ENCODE data around the gene HSFX3.

HSFX3 gene

GRCh38 chrX:149515954-149516602 is 33.6 kb downstream of the HSFX3 start:
- Histone ChIP-seq H3K4me2 (ENCODE audit: low read depth, low read length, poor library complexity, severe bottlenecking) (no peak overlapping the region), H3K9me3 (ENCODE audit: insufficient read depth, low read depth, low read length) (no peaks in the 10 kb centered on the region), H2AFZ (ENCODE audit: low read length) (no peak overlapping the region), H3K9ac (ENCODE audit: low read depth, low read length, poor library complexity, severe bottlenecking) (no peak overlapping the region), H3K4me3 (ENCODE audit: low read length, poor library complexity, severe bottlenecking) (no peak overlapping the region), H3F3A (ENCODE audit: low read depth) (no peaks in the 10 kb centered on the region), H3K4me1 (ENCODE audit: insufficient read depth, low read length, poor library complexity, severe bottlenecking) (peaks cover 48% of the 10 kb centered on the region), H3K36me3 (ENCODE audit: insufficient read depth, low read length) (no peaks in the 10 kb centered on the region), H3K79me2 (ENCODE audit: insufficient read depth, low read length) (no peaks in the 10 kb centered on the region), H4K20me1 (ENCODE audit: insufficient read depth, low read length, poor library complexity, severe bottlenecking) (no peaks in the 10 kb centered on the region), H3K27me3 (ENCODE audit: insufficient read depth, low read length, poor library complexity, severe bottlenecking) (no peaks in the 10 kb centered on the region), H3K9me2 (replicated peaks; ENCODE audit: low read depth, low read length) (no peaks in the 10 kb centered on the region)
- TF ChIP-seq EZH2phosphoT487 (IDR thresholded peaks at IDR 0.05; ENCODE audit: borderline replicate concordance) (no peak), CTCF (conservative IDR thresholded peaks at IDR 0.05; ENCODE audit: low read length) (no peak)

GRCh38 chrX:149513825-149514428 is 35.8 kb downstream of the HSFX3 start:
- TF ChIP-seq CTCF (conservative IDR thresholded peaks at IDR 0.05; ENCODE audit: low read length), result no peak
- TF ChIP-seq EZH2phosphoT487 (IDR thresholded peaks at IDR 0.05; ENCODE audit: borderline replicate concordance), result no peak
- no peaks in the 10 kb centered on the region for H3F3A ChIP-seq (ENCODE audit: low read depth)
- peaks cover 41% of the 10 kb centered on the region for H3K4me1 ChIP-seq (ENCODE audit: insufficient read depth, low read length, poor library complexity, severe bottlenecking)
- H3K79me2 ChIP-seq (ENCODE audit: insufficient read depth, low read length), result no peaks in the 10 kb centered on the region
- H4K20me1 ChIP-seq (ENCODE audit: insufficient read depth, low read length, poor library complexity, severe bottlenecking), result no peaks in the 10 kb centered on the region
- no peaks in the 10 kb centered on the region for H3K9me3 ChIP-seq (ENCODE audit: insufficient read depth, low read depth, low read length)
- no peaks in the 10 kb centered on the region for H3K36me3 ChIP-seq (ENCODE audit: insufficient read depth, low read length)
- H2AFZ ChIP-seq (ENCODE audit: low read length), result 0 out of 2 replicates have a peak overlapping the region, but pooled peaks have one; percentile 36
- H3K9ac ChIP-seq (ENCODE audit: low read depth, low read length, poor library complexity, severe bottlenecking), result peak overlapping the region; percentile 58
- peak overlapping the region; percentile 35 for H3K4me3 ChIP-seq (ENCODE audit: low read length, poor library complexity, severe bottlenecking)
- no peaks in the 10 kb centered on the region for H3K27me3 ChIP-seq (ENCODE audit: insufficient read depth, low read length, poor library complexity, severe bottlenecking)
- peak overlapping the region; percentile 60 for H3K4me2 ChIP-seq (ENCODE audit: low read depth, low read length, poor library complexity, severe bottlenecking)
- H3K9me2 ChIP-seq (replicated peaks; ENCODE audit: low read depth, low read length), result no peaks in the 10 kb centered on the region

- no peaks in the 10 kb centered on the region for H3K9me3 ChIP-seq (ENCODE audit: insufficient read depth, low read depth, low read length)
- no peak overlapping the region for H3K4me3 ChIP-seq (ENCODE audit: low read length, poor library complexity, severe bottlenecking)
- no peaks in the 10 kb centered on the region for H3K36me3 ChIP-seq (ENCODE audit: insufficient read depth, low read length)
- peak overlapping the region; percentile 58 for H3K9ac ChIP-seq (ENCODE audit: low read depth, low read length, poor library complexity, severe bottlenecking)
- H4K20me1 ChIP-seq (ENCODE audit: insufficient read depth, low read length, poor library complexity, severe bottlenecking), result no peaks in the 10 kb centered on the region
- H3K4me2 ChIP-seq (ENCODE audit: low read depth, low read length, poor library complexity, severe bottlenecking), result peak overlapping the region; percentile 53
- peaks cover 41% of the 10 kb centered on the region for H3K4me1 ChIP-seq (ENCODE audit: insufficient read depth, low read length, poor library complexity, severe bottlenecking)
- H3K9me2 ChIP-seq (replicated peaks; ENCODE audit: low read depth, low read length), result no peaks in the 10 kb centered on the region
- H3F3A ChIP-seq (ENCODE audit: low read depth), result no peaks in the 10 kb centered on the region
- no peaks in the 10 kb centered on the region for H3K27me3 ChIP-seq (ENCODE audit: insufficient read depth, low read length, poor library complexity, severe bottlenecking)
- H2AFZ ChIP-seq (ENCODE audit: low read length), result 0 out of 2 replicates have a peak overlapping the region, but pooled peaks have one; percentile 35
- H3K79me2 ChIP-seq (ENCODE audit: insufficient read depth, low read length), result no peaks in the 10 kb centered on the region
- TF ChIP-seq EZH2phosphoT487 (IDR thresholded peaks at IDR 0.05; ENCODE audit: borderline replicate concordance) (no peak), CTCF (conservative IDR thresholded peaks at IDR 0.05; ENCODE audit: low read length) (peak; percentile 62)
These were observed 37.4 kb downstream of the HSFX3 start for GRCh38 chrX:149512225-149512885.
